Measurements from ENCODE around the gene SLC2A14.
"Not testable (repeated sequence)": the region's sequence is repeated elsewhere in the genome, so short reads cannot be mapped to it uniquely, and the experiment has no call there.

Gene SLC2A14

GRCh38 chr12:7806863-7807487 lies 65.7 kb downstream of the SLC2A14 start:
- no peak overlapping the region for H3K27ac ChIP-seq
- TF ChIP-seq CTCF (IDR thresholded peaks at IDR 0.05) (peak; percentile 98), ZFX (IDR thresholded peaks at IDR 0.05; ENCODE audit: borderline replicate concordance) (no peak)

GRCh38 chr12:7806319-7806718 lies 66.4 kb downstream of the SLC2A14 start:
- H3K27ac ChIP-seq, result not testable (repeated sequence)

- H3K27ac ChIP-seq, result no peak overlapping the region
- no peak for TF ChIP-seq ZFX (IDR thresholded peaks at IDR 0.05; ENCODE audit: borderline replicate concordance)
- no peak for TF ChIP-seq CTCF (IDR thresholded peaks at IDR 0.05)
Observed at GRCh38 chr12:7801460-7801859, 71.3 kb downstream of the SLC2A14 start.

- H3K27ac ChIP-seq, result not testable (repeated sequence)
Observed at GRCh38 chr12:7798750-7799308, 73.9 kb downstream of the SLC2A14 start.

GRCh38 chr12:7797698-7798398 lies 74.9 kb downstream of the SLC2A14 start:
- no peak overlapping the region for H3K27ac ChIP-seq
- TF ChIP-seq ZFX (IDR thresholded peaks at IDR 0.05; ENCODE audit: borderline replicate concordance) (no peak), CTCF (IDR thresholded peaks at IDR 0.05) (no peak)

- H3K27ac ChIP-seq, result not testable (repeated sequence)
Observed at GRCh38 chr12:7797269-7797668, 75.4 kb downstream of the SLC2A14 start.

- TF ChIP-seq CTCF (IDR thresholded peaks at IDR 0.05) (no peak), ZFX (IDR thresholded peaks at IDR 0.05; ENCODE audit: borderline replicate concordance) (no peak)
Observed at GRCh38 chr12:7793211-7793610, 79.5 kb downstream of the SLC2A14 start.

GRCh38 chr12:7788884-7789528 lies 83.7 kb downstream of the SLC2A14 start, which contains the start of gene NANOG:
Gene NANOG, plus strand, starts transcription at chr12:7789402. Its CDS starts 213 bp downstream, at chr12:7789615.
- not testable (repeated sequence) for H3K27ac ChIP-seq

More at GRCh38 chr12:7793211-7793610, 79.5 kb downstream of the SLC2A14 start:
- no peak overlapping the region for H3K27ac ChIP-seq

GRCh38 chr12:7788294-7788660 lies 84.4 kb downstream of the SLC2A14 start:
- TF ChIP-seq CTCF (IDR thresholded peaks at IDR 0.05) (no peak), ZFX (IDR thresholded peaks at IDR 0.05; ENCODE audit: borderline replicate concordance) (no peak)
- no peak overlapping the region for H3K27ac ChIP-seq

Measured in 22Rv1 (cell line).